Head of caudate nucleus (tissue), 42 donors: ENCODE results near the gene SLC13A3.

Experiments
- DNase-seq, 42 donors: peaks; one replicate each; pipeline versions ENCODE4 v3.0.0 to v3.0.0-alpha.2; 2020 to 2021; ENCODE audit warnings: mixed read lengths in 7 of 42
- intact Hi-C: fragments of 100-400 bp; cut with DNase I; formaldehyde crosslinking; loops from one replicate; pipeline ENCODE4 v1.15.0; 2022

The SLC13A3 gene

GRCh38 chr20:46553926-46554325, 97.3 kb downstream of the SLC13A3 start:
- no peak for DNase-seq
- intact Hi-C loops: no loop called here

- DNase-seq: peak in 1 of 42 donors; percentile 8
- intact Hi-C loops: no loop called here
Measured at GRCh38 chr20:46552460-46553420, 98.5 kb downstream of the SLC13A3 start.

DNA sequence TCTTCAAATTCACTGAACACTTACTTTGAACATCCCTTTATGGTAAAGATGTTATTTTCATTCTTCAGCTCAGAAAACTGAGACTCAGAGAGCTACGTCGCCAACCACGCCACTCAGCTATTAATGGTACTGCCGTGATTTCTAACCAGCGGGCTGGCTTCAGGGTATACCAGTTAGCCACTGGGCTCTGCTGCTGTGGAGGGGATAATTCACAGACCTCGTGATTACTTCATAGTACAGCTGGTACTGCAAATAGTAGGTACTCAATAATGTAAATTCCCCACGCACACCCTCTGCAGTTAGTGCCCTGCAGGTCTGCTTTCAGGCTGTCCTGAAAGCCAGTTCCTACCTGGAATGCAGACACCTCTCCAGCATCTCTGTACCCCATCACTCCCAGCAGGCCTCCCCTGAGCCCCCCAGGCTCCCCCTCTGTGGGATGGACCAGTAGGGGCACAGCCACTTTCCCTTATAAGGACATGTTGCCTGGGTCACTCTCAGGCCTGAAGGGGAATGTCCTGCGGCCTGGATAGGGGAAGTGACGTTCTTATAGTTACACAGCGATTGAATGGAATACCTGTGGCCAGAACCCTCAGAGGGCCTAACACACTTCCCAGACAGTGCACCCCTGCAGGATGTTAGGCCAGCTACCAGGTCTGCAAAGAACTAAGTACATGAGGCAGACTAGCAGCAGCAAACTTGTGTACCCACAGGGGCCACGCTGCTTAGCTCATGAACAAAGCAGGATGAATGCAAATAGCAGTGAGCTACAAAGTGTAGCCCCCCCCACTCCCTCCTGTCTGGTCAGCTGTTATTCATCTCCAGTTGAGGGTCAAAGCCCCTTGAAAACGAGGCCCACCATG, 99.5 kb downstream of the SLC13A3 start:
- intact Hi-C loops: no loop called here
- DNase-seq: no peak

DNA sequence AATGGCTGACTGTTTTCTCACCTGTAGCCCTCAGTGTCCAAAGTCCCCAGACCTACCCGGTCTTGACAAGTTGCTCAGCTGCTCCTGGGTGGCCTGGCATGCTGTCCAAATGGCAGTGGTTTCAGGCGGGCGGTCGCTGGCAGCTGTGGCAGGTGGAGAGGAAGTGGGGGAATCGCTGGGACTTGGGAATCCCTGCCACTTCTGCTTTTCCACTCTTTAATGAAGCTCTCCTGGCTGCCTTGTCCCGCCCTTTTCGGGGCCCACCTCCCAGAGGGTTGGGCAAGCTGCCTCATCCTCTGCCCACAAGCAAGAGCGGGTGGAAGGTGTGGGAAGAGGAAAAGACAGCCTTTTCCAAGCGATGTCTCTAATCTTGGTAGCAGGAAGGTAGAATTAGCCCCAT, 100.8 kb downstream of the SLC13A3 start, which contains the start of gene OCSTAMP:
TSS of gene OCSTAMP (minus strand) at position 194 of the 400 bp plus-strand sequence. CDS start at position 100, 94 bp downstream.
- intact Hi-C loops: no loop called here
- no peak for DNase-seq

- intact Hi-C loops: no loop called here
- DNase-seq: no peak
Measured at GRCh38 chr20:46549188-46549972, 101.9 kb downstream of the SLC13A3 start.

GRCh38 chr20:46548688-46549087, 102.6 kb downstream of the SLC13A3 start:
- no peak for DNase-seq
- intact Hi-C loops: no loop called here

DNA sequence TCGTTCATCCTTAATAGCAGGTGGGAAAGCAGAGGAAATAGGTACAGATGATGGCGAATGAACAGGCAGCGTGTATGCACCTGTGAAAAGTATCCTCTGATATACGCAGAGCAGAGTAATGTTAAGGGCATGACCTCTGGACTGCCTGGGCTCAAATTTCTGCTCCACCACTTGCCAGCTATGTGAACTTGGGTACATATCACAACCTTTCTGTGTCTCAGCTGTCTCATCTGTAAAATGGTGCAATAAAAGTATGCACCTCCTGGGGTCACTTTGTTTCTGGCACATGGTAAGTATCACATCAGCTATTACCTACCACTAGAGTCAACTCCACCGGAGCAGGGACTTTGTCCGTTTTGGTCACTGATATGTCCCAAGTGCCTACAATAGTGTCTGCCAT, 103.3 kb downstream of the SLC13A3 start:
- DNase-seq: no peak
- intact Hi-C loops: no loop called here

DNA sequence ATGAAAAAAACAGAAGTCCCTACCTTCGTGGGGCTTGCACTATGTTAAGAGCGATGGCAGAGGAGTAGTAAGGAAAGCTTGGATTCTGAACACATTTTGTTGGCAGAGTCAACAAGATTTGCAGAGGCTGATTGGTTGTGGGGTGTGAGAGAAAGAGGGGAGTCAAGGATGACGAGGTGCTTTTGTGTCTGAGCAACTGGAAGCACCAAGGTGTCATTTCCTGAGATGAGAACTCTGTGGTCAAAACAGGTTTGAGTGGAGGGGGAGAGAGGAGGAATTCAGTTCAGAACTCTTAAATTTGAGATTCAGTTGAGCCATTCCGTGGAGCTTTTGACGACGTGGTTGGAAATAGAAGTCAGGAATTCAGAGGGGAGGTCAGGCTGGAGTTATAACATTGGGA, 104.3 kb downstream of the SLC13A3 start:
- DNase-seq: no peak
- intact Hi-C loops: no loop called here

- intact Hi-C loops: no loop called here
- no peak for DNase-seq
Measured at GRCh38 chr20:46546298-46546697, 105.0 kb downstream of the SLC13A3 start.

GRCh38 chr20:46545827-46546138, 105.5 kb downstream of the SLC13A3 start:
- no peak for DNase-seq
- intact Hi-C loops: no loop called here

DNA sequence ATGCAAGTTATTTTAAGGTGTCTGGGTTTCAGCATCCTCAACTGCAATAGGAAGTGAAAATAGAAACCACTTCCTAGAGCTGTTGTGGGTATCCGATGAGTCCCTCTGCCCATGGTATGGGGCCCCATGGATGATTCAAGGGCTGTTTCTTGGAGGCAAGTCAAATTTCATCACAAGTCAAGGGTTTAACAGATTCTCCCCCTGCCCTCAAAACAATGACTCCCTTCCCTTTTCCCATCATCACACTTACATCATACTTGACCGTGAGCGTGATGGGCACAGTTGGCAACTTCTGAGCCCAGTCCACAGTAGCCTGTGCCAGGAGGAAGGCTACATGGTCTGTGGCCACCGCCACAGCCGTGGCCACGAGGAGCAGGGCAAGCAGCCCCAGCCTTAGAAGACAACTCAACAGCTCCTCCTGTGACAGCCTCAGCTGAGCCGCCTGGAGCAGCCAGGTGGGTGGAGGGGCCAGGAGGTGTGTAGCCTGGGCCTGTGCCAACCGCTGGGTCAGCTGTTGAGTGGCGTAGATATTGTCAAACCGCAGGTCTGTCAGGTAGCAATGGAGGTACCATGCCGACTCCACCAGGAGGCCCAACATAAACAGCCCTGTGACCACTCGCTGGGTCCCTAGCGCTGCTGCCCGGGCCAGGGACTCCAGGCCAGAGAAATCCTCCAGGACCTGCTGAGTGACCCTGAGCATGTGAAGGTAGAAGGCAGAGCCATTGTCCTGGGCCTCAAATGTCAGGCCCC, 106.0 kb downstream of the SLC13A3 start:
- DNase-seq: peak in 7 of 42 donors; percentile 11 to 40 (median 20)
- intact Hi-C loops: no loop called here

DNA sequence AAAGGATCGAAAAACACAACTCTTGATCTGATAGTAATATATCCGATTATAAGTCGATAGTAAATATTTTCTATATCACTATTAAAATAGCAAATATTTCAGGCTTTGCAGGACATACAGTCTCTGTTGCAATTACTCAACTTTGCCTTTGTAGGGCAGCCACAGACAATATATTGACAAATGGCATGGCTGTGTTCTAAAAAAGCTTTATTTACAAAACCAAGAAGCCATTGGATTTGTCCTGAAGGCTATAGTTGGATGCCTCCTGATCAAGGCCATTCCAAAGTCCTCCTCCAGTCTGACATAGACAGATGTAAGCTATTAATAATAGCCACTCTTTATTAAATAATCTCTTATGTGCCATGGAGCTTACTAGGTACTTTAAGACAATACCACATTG, 106.7 kb downstream of the SLC13A3 start:
- intact Hi-C loops: no loop called here
- no peak for DNase-seq

GRCh38 chr20:46543959-46544358, 107.3 kb downstream of the SLC13A3 start:
- intact Hi-C loops: no loop called here
- DNase-seq: no peak

DNA sequence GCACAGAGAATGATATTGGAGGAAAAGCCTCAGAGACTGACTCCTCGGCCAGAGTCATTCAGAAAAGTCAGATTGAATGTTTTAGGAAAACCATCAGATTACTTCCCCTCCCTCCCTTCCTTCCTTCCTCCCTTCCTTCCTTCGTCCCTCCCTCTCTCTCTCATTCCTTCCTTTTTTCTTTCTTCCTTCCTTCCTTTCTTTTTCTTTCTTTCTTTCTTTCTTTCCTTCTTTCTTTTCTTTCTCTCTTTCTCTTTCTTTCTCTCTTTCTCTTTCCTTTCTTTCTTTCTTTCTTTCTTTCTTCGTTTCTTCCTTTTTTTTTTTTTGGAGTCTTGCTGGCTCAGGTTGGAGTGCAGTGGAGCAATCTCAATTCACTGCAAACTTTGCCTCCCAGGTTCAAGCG, 108.2 kb downstream of the SLC13A3 start:
- intact Hi-C loops: no loop called here
- no peak for DNase-seq

GRCh38 chr20:46541229-46541935, 109.9 kb downstream of the SLC13A3 start:
- DNase-seq: no peak
- intact Hi-C loops: no loop called here

GRCh38 chr20:46539113-46539512, 112.1 kb downstream of the SLC13A3 start:
- no peak for DNase-seq
- intact Hi-C loops: no loop called here

GRCh38 chr20:46530640-46531039, 120.6 kb downstream of the SLC13A3 start:
- intact Hi-C loops: no loop called here
- no peak for DNase-seq

DNA sequence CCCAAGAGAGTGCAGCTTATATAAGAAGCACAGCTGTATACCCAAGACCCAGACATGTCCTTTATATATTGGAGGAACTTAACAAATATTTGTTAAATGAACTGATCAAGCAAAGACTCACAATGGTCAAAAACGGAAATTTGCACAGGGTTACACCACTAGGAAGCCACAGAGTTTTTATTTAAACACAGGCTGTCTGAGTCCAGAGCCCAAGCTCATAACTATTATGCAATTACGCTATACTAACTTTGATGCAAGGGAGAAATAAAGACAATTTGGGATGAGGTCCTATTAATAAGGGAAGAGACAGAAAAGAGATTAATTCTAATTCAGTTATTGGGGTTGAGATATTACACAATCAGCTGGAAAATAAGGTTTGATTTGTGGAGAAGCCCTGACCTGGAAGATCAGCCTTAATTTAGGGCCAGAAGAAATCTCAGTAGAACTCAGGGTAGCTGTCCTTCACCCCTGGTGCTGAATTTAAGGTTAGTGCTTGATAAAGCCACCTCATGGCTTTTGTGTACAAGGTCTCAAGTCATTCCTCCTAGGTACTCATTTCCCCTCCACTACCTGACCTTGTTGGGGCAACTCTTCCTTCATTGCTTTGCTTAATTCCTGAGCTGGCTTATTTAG, 127.4 kb downstream of the SLC13A3 start:
- intact Hi-C loops: no loop called here
- no peak for DNase-seq
